ENCODE data around the gene RBMY1F.
"Not testable (repeated sequence)": the region's sequence is repeated elsewhere in the genome, so short reads cannot be mapped to it uniquely, and the experiment has no call there.

DNA sequence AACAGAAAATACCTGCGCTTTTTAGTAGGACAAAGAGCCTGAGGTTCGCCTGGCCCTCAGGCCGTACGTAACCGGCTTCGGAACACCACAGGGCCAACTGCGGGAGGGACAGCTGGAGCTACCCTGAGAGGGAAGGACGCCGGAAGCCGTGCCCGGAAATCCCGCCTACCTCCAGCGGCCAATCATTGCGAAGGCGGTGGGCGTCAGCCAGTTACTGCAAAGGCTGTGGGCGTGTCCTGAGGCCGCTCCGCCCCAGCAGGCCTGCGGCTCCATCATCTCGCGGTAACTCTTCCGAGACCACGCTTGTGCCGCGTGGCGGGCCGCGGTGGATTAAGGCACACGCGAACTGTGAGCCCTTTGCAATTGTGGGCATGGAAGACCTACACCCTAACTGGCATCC is at the start of gene RBMY1F:
- TF ChIP-seq, protein P1, sequence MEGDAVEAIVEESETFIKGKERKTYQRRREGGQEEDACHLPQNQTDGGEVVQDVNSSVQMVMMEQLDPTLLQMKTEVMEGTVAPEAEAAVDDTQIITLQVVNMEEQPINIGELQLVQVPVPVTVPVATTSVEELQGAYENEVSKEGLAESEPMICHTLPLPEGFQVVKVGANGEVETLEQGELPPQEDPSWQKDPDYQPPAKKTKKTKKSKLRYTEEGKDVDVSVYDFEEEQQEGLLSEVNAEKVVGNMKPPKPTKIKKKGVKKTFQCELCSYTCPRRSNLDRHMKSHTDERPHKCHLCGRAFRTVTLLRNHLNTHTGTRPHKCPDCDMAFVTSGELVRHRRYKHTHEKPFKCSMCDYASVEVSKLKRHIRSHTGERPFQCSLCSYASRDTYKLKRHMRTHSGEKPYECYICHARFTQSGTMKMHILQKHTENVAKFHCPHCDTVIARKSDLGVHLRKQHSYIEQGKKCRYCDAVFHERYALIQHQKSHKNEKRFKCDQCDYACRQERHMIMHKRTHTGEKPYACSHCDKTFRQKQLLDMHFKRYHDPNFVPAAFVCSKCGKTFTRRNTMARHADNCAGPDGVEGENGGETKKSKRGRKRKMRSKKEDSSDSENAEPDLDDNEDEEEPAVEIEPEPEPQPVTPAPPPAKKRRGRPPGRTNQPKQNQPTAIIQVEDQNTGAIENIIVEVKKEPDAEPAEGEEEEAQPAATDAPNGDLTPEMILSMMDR (IDR thresholded peaks at IDR 0.05) = not testable (repeated sequence)
- not testable (repeated sequence) for TF ChIP-seq POLR2A, EP300 (IDR thresholded peaks at IDR 0.05)

All from tibial nerve (tissue), 4 donors.